A549 treated with dexamethasone at 1 μM for 4 hours (cell line): ENCODE measurements around the gene GPR39. TPM values are rescaled to one million over a fixed set of nuclear protein-coding genes. Genes with fewer than 3 reads are reported as not detected.

Source experiments
- total RNA-seq: library from RNA; stranded (reverse); fragments of 200-300 nt; extraction: Qiagen RNA extraction; gene quantifications from 5 replicates; pipeline ENCODE4 v1.2.3, GENCODE V29; 2022

The GPR39 gene
- 5.9 to 8.5 TPM (median 7.4 TPM) in 5 replicates for total RNA-seq

GRCh38 chr2:132416723-132417395 is at the start of gene GPR39:
TSS of gene GPR39 (plus strand) at chr2:132416805.

GRCh38 chr2:132669908-132670495 is 253.4 kb downstream of the GPR39 start, which contains the start of gene LYPD1:
TSS of gene LYPD1 (minus strand) at chr2:132670205. CDS start at chr2:132669932, 273 bp downstream.

